H9 (cell line): ENCODE data around the gene STK10. TPM values are rescaled to one million over a fixed set of nuclear protein-coding genes. Genes with fewer than 3 reads are reported as not detected.
A peak's percentile ranks its signal among the peaks of the same experiment; 100 is the strongest.

Experiments
- DNase-seq: peaks from one replicate; pipeline ENCODE4 v3.0.0-alpha.2; 2017
- H2AFZ ChIP-seq: one replicate; pipeline ENCODE4 v1.6.1; 2013; ENCODE audit warnings: mild to moderate bottlenecking, low read length, control low read depth, moderate library complexity
- H2AK5ac ChIP-seq: 2 replicates; pipeline ENCODE4 v1.6.1; 2013; ENCODE audit warnings: low read length, control low read depth, mixed read lengths; ENCODE audit not compliant: insufficient read length
- H2BK120ac ChIP-seq: one replicate; pipeline ENCODE4 v1.6.1; 2013; ENCODE audit warnings: low read depth, mild to moderate bottlenecking, low read length, control low read depth, inconsistent platforms; ENCODE audit not compliant: poor library complexity, severe bottlenecking
- H2BK12ac ChIP-seq: 2 replicates; pipeline ENCODE4 v1.6.1; 2013; ENCODE audit warnings: low read length, control low read depth, mixed read lengths, low read depth; ENCODE audit not compliant: insufficient read length
- H2BK15ac ChIP-seq: 2 replicates; pipeline ENCODE4 v1.6.1; 2013; ENCODE audit warnings: low read depth, low read length, control low read depth
- H2BK20ac ChIP-seq: one replicate; pipeline ENCODE4 v1.6.1; 2013; ENCODE audit warnings: low read depth, mild to moderate bottlenecking, low read length, control low read depth, inconsistent platforms; ENCODE audit not compliant: poor library complexity, severe bottlenecking
- H2BK5ac ChIP-seq: 2 replicates; pipeline ENCODE4 v1.6.1; 2013; ENCODE audit warnings: low read length, control low read depth, mixed read lengths; ENCODE audit not compliant: insufficient read length
- H3K14ac ChIP-seq: 2 replicates; pipeline ENCODE4 v1.6.1; 2013; ENCODE audit warnings: low read length, control low read depth; ENCODE audit not compliant: insufficient read depth
- H3K18ac ChIP-seq: 2 replicates; pipeline ENCODE4 v1.6.1; 2013; ENCODE audit warnings: low read depth, mild to moderate bottlenecking, mixed read lengths, low read length, control low read depth; ENCODE audit not compliant: insufficient read length
- H3K23ac ChIP-seq: 2 replicates; pipeline ENCODE4 v1.6.1; 2013; ENCODE audit warnings: low read length, control low read depth, mixed read lengths, low read depth; ENCODE audit not compliant: insufficient read length
- H3K23me2 ChIP-seq: 2 replicates; pipeline ENCODE4 v1.6.1; 2013; ENCODE audit warnings: low read depth, mild to moderate bottlenecking, mixed read lengths, low read length, control low read depth; ENCODE audit not compliant: insufficient read length, poor library complexity, severe bottlenecking
- H3K27ac ChIP-seq: 2 replicates; pipeline ENCODE4 v1.5.1; 2013; ENCODE audit warnings: low read length, control low read depth, mixed read lengths, low read depth; ENCODE audit not compliant: insufficient read length
- H3K27me3 ChIP-seq: 2 replicates; pipeline ENCODE4 v1.6.1; 2013; ENCODE audit warnings: low read length, control low read depth, inconsistent platforms; ENCODE audit not compliant: insufficient read depth
- H3K4ac ChIP-seq: 2 replicates; pipeline ENCODE4 v1.6.1; 2013; ENCODE audit warnings: low read depth, mild to moderate bottlenecking, control low read depth, inconsistent platforms, low read length, moderate library complexity
- H3K4me1 ChIP-seq: 2 replicates; pipeline ENCODE4 v1.6.1; 2013; ENCODE audit warnings: low read length, control low read depth, inconsistent platforms; ENCODE audit not compliant: insufficient read depth
- H3K4me2 ChIP-seq: 2 replicates; pipeline ENCODE4 v1.6.1; 2013; ENCODE audit warnings: low read length, control low read depth, mixed read lengths; ENCODE audit not compliant: insufficient read length, insufficient read depth
- H3K56ac ChIP-seq: 2 replicates; pipeline ENCODE4 v1.6.1; 2013; ENCODE audit warnings: low read depth, mild to moderate bottlenecking, mixed read lengths, low read length, control low read depth; ENCODE audit not compliant: insufficient read length
- H3K79me1 ChIP-seq: 2 replicates; pipeline ENCODE4 v1.6.1; 2013; ENCODE audit warnings: low read depth, mild to moderate bottlenecking, moderate library complexity, low read length, control low read depth, inconsistent platforms; ENCODE audit not compliant: insufficient read depth, poor library complexity, severe bottlenecking
- H3K79me2 ChIP-seq: 2 replicates; pipeline ENCODE4 v1.6.1; 2013; ENCODE audit warnings: low read length, control low read depth, inconsistent platforms; ENCODE audit not compliant: insufficient read depth
- H3K9ac ChIP-seq: 2 replicates; pipeline ENCODE4 v1.6.1; 2013; ENCODE audit warnings: low read length, control low read depth, mixed read lengths; ENCODE audit not compliant: insufficient read length; ENCODE audit errors: extremely low read depth
- H3K9me3 ChIP-seq: one replicate; pipeline ENCODE4 v1.6.1; 2013; ENCODE audit warnings: low read depth, low read length, inconsistent platforms; ENCODE audit not compliant: control insufficient read depth
- H3T11ph ChIP-seq: one replicate; pipeline ENCODE4 v1.6.1; 2013; ENCODE audit warnings: mild to moderate bottlenecking, low read length, control low read depth, inconsistent platforms
- H4K20me1 ChIP-seq: one replicate; pipeline ENCODE4 v1.6.1; 2013; ENCODE audit not compliant: control insufficient read depth, insufficient read length, insufficient read depth
- H4K5ac ChIP-seq: 2 replicates; pipeline ENCODE4 v1.6.1; 2013; ENCODE audit warnings: low read depth, mild to moderate bottlenecking, mixed read lengths, low read length, control low read depth; ENCODE audit not compliant: insufficient read length
- H4K8ac ChIP-seq: replicated peaks from 2 replicates; pipeline ENCODE4 v1.6.1; 2013; ENCODE audit warnings: low read length, control low read depth, mixed read lengths, low read depth; ENCODE audit not compliant: insufficient read length
- H4K91ac ChIP-seq: 2 replicates; pipeline ENCODE4 v1.6.1; 2013; ENCODE audit warnings: low read depth, mild to moderate bottlenecking, moderate library complexity, mixed read lengths, low read length, control low read depth; ENCODE audit not compliant: insufficient read length
- H3K27ac Mint-ChIP-seq, 3 experiments: 2 replicates in 2 of 3; 3 replicates in 1 of 3; pipeline ENCODE4 v1.8.0; 2020 to 2021; ENCODE audit warnings: mixed read lengths in 3 of 3, mild to moderate bottlenecking in 1 of 3, moderate library complexity in 1 of 3
- H3K27me3 Mint-ChIP-seq: 2 replicates; pipeline ENCODE4 v1.8.0; 2021; ENCODE audit warnings: low read depth, mild to moderate bottlenecking, moderate library complexity, mixed read lengths
- H3K36me3 Mint-ChIP-seq, 3 experiments: 2 replicates in 2 of 3; 3 replicates in 1 of 3; pipeline ENCODE4 v1.8.0; 2020 to 2021; ENCODE audit warnings: low read depth in 3 of 3, mixed read lengths in 3 of 3; ENCODE audit not compliant: insufficient read depth in 1 of 3
- H3K4me1 Mint-ChIP-seq, 2 experiments: 2 replicates each; pipeline ENCODE4 v1.8.0; 2020; ENCODE audit warnings: mixed read lengths in 2 of 2
- H3K4me3 Mint-ChIP-seq, 2 experiments: 2 replicates in 1 of 2; 3 replicates in 1 of 2; pipeline ENCODE4 v1.8.0; 2020 to 2021; ENCODE audit warnings: mild to moderate bottlenecking in 2 of 2, mixed read lengths in 2 of 2, moderate library complexity in 1 of 2
- H3K9me3 Mint-ChIP-seq, 2 experiments: 2 replicates in 1 of 2; 3 replicates in 1 of 2; pipeline ENCODE4 v1.8.0; 2020; ENCODE audit warnings: mild to moderate bottlenecking in 2 of 2, mixed read lengths in 2 of 2, moderate library complexity in 1 of 2
- WGBS: extraction: QIAGEN DNeasy Blood & Tissue Kit; methylation state at CpG from one replicate; pipeline ENCODE4 v1.1.7; 2013; ENCODE audit warnings: missing lambda C conversion rate, low lambda C conversion rate, mixed read lengths; ENCODE audit not compliant: insufficient read length; ENCODE audit errors: extremely low coverage; 5-methylcytosine and 5-hydroxymethylcytosine counted together
- total RNA-seq: library from RNA; stranded (reverse); gene quantifications from 2 replicates; pipeline ENCODE4 v1.2.1, GENCODE V29; 2021
- TF ChIP-seq, protein P1 (sequence below): fragments of 200-600 bp; sonication (generic); conservative IDR thresholded peaks from 3 replicates; pipeline ENCODE4 v1.8.0; 2021; ENCODE audit warnings: antibody characterized with exemption, mild to moderate bottlenecking

STK10 gene
- total RNA-seq, 1 experiment from 2014 or later: 14.6 TPM

- H3K27ac ChIP-seq: no peak overlapping the region
- H3K14ac ChIP-seq: no peak overlapping the region
- H3K79me1 ChIP-seq: peaks cover 3% of the 10 kb centered on the region
- no peak overlapping the region for H3K56ac ChIP-seq
- H3K4me1 Mint-ChIP-seq: peaks cover 73 to 80% of the 10 kb centered on the region in 2 experiments
- H3K18ac ChIP-seq: no peak overlapping the region
- peak overlapping the region; percentile 60 for H3K9ac ChIP-seq
- no peak overlapping the region for H2AK5ac ChIP-seq
- H4K20me1 ChIP-seq: no peaks in the 10 kb centered on the region
- peaks cover 11% of the 10 kb centered on the region for H3K4me1 ChIP-seq
- H3K27ac Mint-ChIP-seq: peak overlapping the region in 2 of 3 experiments; percentile 69 to 90; a peak in 2 of 7 replicates
- no peak overlapping the region for H2BK12ac ChIP-seq
- WGBS: no CpG with 5 or more reads among the region's 3 CpGs
- peaks cover 50% of the 10 kb centered on the region; the same call in 1 of the 2 replicates for H3K79me2 ChIP-seq
- peak overlapping the region; percentile 90 for H3K4me2 ChIP-seq
- H4K5ac ChIP-seq: no peak overlapping the region
- DNase-seq: no peak
- H3K36me3 Mint-ChIP-seq: peaks cover 0 to 14% (median 10%) of the 10 kb centered on the region in 3 experiments; a peak in 5 of 7 replicates
- H3K4ac ChIP-seq: no peak overlapping the region
- H2AFZ ChIP-seq: no peak overlapping the region
- peaks cover 16% of the 10 kb centered on the region for H3K23me2 ChIP-seq
- no peak overlapping the region for H3K23ac ChIP-seq
- no peaks in the 10 kb centered on the region for H3K27me3 Mint-ChIP-seq
- H4K8ac ChIP-seq: no peak overlapping the region
- H3T11ph ChIP-seq: no peak overlapping the region
- no peaks in the 10 kb centered on the region for H3K27me3 ChIP-seq
- no peak overlapping the region for H4K91ac ChIP-seq
- no peaks in the 10 kb centered on the region for H3K9me3 Mint-ChIP-seq
- no peak overlapping the region for H2BK120ac ChIP-seq
- no peak overlapping the region for H2BK20ac ChIP-seq
- TF ChIP-seq, protein P1, sequence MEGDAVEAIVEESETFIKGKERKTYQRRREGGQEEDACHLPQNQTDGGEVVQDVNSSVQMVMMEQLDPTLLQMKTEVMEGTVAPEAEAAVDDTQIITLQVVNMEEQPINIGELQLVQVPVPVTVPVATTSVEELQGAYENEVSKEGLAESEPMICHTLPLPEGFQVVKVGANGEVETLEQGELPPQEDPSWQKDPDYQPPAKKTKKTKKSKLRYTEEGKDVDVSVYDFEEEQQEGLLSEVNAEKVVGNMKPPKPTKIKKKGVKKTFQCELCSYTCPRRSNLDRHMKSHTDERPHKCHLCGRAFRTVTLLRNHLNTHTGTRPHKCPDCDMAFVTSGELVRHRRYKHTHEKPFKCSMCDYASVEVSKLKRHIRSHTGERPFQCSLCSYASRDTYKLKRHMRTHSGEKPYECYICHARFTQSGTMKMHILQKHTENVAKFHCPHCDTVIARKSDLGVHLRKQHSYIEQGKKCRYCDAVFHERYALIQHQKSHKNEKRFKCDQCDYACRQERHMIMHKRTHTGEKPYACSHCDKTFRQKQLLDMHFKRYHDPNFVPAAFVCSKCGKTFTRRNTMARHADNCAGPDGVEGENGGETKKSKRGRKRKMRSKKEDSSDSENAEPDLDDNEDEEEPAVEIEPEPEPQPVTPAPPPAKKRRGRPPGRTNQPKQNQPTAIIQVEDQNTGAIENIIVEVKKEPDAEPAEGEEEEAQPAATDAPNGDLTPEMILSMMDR: no peak
- peak overlapping the region; percentile 94 to 97 for H3K4me3 Mint-ChIP-seq
- H3K9me3 ChIP-seq: no peaks in the 10 kb centered on the region
- H2BK15ac ChIP-seq: no peak overlapping the region
- no peak overlapping the region for H2BK5ac ChIP-seq
Measured at GRCh38 chr5:172004824-172005237, 183.2 kb downstream of the STK10 start.
